ENCODE measurements around the gene UBE2J2. TPM values are rescaled to one million over a fixed set of nuclear protein-coding genes. Genes with fewer than 3 reads are reported as not detected.

The UBE2J2 gene
- total and polyA plus RNA-seq, 2 of the 13 experiments (the other 11 are each of a cell fraction or from before 2014, with no cell fraction given) = 25.4 to 29.4 TPM

DNA sequence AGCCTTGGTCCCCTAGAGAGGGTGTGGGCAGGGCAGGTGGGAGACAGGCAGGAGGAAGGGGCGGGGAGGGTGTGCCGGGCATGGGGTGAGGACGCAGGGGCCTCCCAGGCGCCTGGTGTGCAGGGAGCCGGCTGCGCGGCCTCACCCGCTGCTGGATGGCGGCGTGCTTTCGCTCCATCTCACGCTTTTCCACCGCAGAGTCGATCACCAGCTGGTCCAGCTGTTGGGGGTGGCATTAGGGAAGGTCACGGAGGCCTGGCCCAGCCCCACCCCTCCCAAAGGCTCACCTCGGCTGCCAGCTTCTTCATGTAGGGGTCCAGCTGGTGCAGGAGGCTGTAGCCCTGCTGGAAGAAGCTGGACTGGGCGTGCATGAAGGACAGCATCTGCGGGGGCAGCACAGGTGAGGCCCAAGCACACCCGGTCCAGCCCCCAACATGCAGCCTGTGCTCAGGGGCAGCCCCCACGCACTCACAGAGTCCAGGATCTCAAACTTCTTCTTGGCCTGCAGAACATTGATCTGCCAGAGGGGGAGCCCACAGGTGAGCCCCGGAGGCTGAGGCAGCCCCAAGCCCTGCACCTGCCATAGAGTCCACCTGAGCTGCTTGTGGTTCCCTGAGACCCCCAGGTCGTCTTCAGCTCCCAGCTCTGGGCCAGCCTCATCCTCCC lies 26.2 kb upstream of the UBE2J2 start (continued):
- TF ChIP-seq SOX6 (IDR thresholded peaks at IDR 0.05) (no peak), SOX6 (CRISPR knock-in tag; IDR thresholded peaks at IDR 0.05) (no peak), FOXM1 (CRISPR knock-in tag; IDR thresholded peaks at IDR 0.05) (no peak), TSC22D2 (CRISPR knock-in tag; IDR thresholded peaks at IDR 0.05; ENCODE audit: borderline replicate concordance) (no peak), USF2 (IDR thresholded peaks at IDR 0.05; ENCODE audit: low read depth, low read length) (no peak), USF2 (CRISPR knock-in tag; IDR thresholded peaks at IDR 0.05; ENCODE audit: borderline replicate concordance) (no peak), RXRB (CRISPR knock-in tag; IDR thresholded peaks at IDR 0.05; ENCODE audit: borderline replicate concordance) (no peak), ZNF687 (CRISPR knock-in tag; IDR thresholded peaks at IDR 0.05) (0 out of 2 replicates have a peak, but pooled peaks have one; percentile 21), JUNB (CRISPR knock-in tag; IDR thresholded peaks at IDR 0.05; ENCODE audit: borderline replicate concordance) (no peak), ZNF136 (CRISPR knock-in tag; IDR thresholded peaks at IDR 0.05; ENCODE audit: low read depth) (no peak), ZNF549 (CRISPR knock-in tag; IDR thresholded peaks at IDR 0.05) (no peak), MYNN (CRISPR knock-in tag; IDR thresholded peaks at IDR 0.05; ENCODE audit: low read depth) (no peak), TP53 (CRISPR knock-in tag; conservative IDR thresholded peaks at IDR 0.05) (no peak), REPIN1 (CRISPR knock-in tag; IDR thresholded peaks at IDR 0.05; ENCODE audit: borderline replicate concordance, low read depth) (no peak), CCAR2 (optimal IDR thresholded peaks at IDR 0.05; ENCODE audit: low read depth, low read length) (no peak), SUZ12 (IDR thresholded peaks at IDR 0.05; ENCODE audit: low read depth, low read length) (no peak)
- TF ChIP-seq, protein P1, sequence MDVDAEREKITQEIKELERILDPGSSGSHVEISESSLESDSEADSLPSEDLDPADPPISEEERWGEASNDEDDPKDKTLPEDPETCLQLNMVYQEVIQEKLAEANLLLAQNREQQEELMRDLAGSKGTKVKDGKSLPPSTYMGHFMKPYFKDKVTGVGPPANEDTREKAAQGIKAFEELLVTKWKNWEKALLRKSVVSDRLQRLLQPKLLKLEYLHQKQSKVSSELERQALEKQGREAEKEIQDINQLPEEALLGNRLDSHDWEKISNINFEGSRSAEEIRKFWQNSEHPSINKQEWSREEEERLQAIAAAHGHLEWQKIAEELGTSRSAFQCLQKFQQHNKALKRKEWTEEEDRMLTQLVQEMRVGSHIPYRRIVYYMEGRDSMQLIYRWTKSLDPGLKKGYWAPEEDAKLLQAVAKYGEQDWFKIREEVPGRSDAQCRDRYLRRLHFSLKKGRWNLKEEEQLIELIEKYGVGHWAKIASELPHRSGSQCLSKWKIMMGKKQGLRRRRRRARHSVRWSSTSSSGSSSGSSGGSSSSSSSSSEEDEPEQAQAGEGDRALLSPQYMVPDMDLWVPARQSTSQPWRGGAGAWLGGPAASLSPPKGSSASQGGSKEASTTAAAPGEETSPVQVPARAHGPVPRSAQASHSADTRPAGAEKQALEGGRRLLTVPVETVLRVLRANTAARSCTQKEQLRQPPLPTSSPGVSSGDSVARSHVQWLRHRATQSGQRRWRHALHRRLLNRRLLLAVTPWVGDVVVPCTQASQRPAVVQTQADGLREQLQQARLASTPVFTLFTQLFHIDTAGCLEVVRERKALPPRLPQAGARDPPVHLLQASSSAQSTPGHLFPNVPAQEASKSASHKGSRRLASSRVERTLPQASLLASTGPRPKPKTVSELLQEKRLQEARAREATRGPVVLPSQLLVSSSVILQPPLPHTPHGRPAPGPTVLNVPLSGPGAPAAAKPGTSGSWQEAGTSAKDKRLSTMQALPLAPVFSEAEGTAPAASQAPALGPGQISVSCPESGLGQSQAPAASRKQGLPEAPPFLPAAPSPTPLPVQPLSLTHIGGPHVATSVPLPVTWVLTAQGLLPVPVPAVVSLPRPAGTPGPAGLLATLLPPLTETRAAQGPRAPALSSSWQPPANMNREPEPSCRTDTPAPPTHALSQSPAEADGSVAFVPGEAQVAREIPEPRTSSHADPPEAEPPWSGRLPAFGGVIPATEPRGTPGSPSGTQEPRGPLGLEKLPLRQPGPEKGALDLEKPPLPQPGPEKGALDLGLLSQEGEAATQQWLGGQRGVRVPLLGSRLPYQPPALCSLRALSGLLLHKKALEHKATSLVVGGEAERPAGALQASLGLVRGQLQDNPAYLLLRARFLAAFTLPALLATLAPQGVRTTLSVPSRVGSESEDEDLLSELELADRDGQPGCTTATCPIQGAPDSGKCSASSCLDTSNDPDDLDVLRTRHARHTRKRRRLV (CRISPR knock-in tag; IDR thresholded peaks at IDR 0.05) = no peak
- TF ChIP-seq, protein P2, sequence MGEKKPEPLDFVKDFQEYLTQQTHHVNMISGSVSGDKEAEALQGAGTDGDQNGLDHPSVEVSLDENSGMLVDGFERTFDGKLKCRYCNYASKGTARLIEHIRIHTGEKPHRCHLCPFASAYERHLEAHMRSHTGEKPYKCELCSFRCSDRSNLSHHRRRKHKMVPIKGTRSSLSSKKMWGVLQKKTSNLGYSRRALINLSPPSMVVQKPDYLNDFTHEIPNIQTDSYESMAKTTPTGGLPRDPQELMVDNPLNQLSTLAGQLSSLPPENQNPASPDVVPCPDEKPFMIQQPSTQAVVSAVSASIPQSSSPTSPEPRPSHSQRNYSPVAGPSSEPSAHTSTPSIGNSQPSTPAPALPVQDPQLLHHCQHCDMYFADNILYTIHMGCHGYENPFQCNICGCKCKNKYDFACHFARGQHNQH (CRISPR knock-in tag; IDR thresholded peaks at IDR 0.05) = no peak

Data from HepG2 (cell line).